Thyroid gland (tissue), 4 donors: ENCODE data around the gene EMX1. TPM values are rescaled to one million over a fixed set of nuclear protein-coding genes. Genes with fewer than 3 reads are reported as not detected.

Experiments used
- DNase-seq, 2 donors: peaks; one replicate each; pipeline ENCODE4 v3.0.0-alpha.2; 2019
- H3K27ac ChIP-seq, 3 donors: fragments of 200-600 bp; sonication (generic); 1 replicate in 2 of 3; 2 replicates in 1 of 3; pipeline ENCODE4 v1.5.1; 2016 to 2019; ENCODE audit warnings: mild to moderate bottlenecking in 1 of 3, moderate library complexity in 1 of 3
- H3K27me3 ChIP-seq: fragments of 200-600 bp; sonication (generic); one replicate; pipeline ENCODE4 v1.5.1; 2019
- H3K36me3 ChIP-seq, 2 donors: fragments of 200-600 bp; sonication (generic); one replicate each; pipeline ENCODE4 v1.5.1; 2016 to 2019
- H3K4me1 ChIP-seq, 2 donors: fragments of 200-600 bp; sonication (generic); one replicate each; pipeline ENCODE4 v1.5.1; 2017 to 2019
- H3K4me3 ChIP-seq, 3 donors: fragments of 200-600 bp; sonication (generic); replicated peaks in 1 of 3; 1 replicate in 2 of 3; 2 replicates in 1 of 3; pipeline ENCODE4 v1.5.1; 2016; ENCODE audit warnings: mild to moderate bottlenecking in 1 of 3
- H3K9me3 ChIP-seq: fragments of 200-600 bp; sonication (generic); one replicate; pipeline ENCODE4 v1.5.1; 2017
- POLR2A ChIP-seq, 2 donors: fragments of 450-650 bp; IDR thresholded peaks; one replicate each; pipeline ENCODE4 v1.6.1; 2017; ENCODE audit warnings: antibody characterized with exemption in 2 of 2, mild to moderate bottlenecking in 2 of 2, moderate library complexity in 1 of 2
- WGBS, 2 donors: methylation state at CpG; one replicate each; pipeline ENCODE4 v1.1.5; 2017; 5-methylcytosine and 5-hydroxymethylcytosine counted together
- intact Hi-C: fragments of 100-400 bp; cut with DNase I; formaldehyde crosslinking; loops from one replicate; pipeline ENCODE4 v1.15.1; 2023
- total RNA-seq, 4 donors: library from RNA; depleted of rRNA; stranded (reverse); fragments of >200 nt; gene quantifications; one replicate each; pipeline ENCODE4 v1.2.3, GENCODE V29; 2016
- TF ChIP-seq, protein P1 (sequence below), 6 experiments: fragments of 200-600 bp in 3 of 6; fragments of 450-650 bp in 3 of 6; sonication (generic) in 3 of 6; IDR thresholded peaks; one replicate each; pipeline ENCODE4 v1.5.1; 2016 to 2019; ENCODE audit warnings: antibody characterized with exemption in 6 of 6, mild to moderate bottlenecking in 2 of 6, inconsistent platforms in 1 of 6, moderate library complexity in 1 of 6

The EMX1 gene
- total RNA-seq, 4 donors from 2014 or later, result 0.22 TPM; not detected in 3

GRCh38 chr2:72936660-72937355, 19.5 kb downstream of the EMX1 start:
- Histone ChIP-seq H3K4me3 (no peak overlapping the region), H3K36me3 (no peaks in the 10 kb centered on the region), H3K27ac (no peak overlapping the region), H3K4me1 (no peaks in the 10 kb centered on the region), H3K27me3 (no peaks in the 10 kb centered on the region), H3K9me3 (no peaks in the 10 kb centered on the region)
- WGBS, 2 donors, result 58 to 80% methylated on average over 13 to 16 of the region's 19 CpGs
- intact Hi-C loops, result no loop called here
- DNase-seq, result no peak
- TF ChIP-seq, protein P1, sequence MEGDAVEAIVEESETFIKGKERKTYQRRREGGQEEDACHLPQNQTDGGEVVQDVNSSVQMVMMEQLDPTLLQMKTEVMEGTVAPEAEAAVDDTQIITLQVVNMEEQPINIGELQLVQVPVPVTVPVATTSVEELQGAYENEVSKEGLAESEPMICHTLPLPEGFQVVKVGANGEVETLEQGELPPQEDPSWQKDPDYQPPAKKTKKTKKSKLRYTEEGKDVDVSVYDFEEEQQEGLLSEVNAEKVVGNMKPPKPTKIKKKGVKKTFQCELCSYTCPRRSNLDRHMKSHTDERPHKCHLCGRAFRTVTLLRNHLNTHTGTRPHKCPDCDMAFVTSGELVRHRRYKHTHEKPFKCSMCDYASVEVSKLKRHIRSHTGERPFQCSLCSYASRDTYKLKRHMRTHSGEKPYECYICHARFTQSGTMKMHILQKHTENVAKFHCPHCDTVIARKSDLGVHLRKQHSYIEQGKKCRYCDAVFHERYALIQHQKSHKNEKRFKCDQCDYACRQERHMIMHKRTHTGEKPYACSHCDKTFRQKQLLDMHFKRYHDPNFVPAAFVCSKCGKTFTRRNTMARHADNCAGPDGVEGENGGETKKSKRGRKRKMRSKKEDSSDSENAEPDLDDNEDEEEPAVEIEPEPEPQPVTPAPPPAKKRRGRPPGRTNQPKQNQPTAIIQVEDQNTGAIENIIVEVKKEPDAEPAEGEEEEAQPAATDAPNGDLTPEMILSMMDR (IDR thresholded peaks at IDR 0.05), result no peak
- TF ChIP-seq POLR2A (IDR thresholded peaks at IDR 0.05), result no peak

DNA sequence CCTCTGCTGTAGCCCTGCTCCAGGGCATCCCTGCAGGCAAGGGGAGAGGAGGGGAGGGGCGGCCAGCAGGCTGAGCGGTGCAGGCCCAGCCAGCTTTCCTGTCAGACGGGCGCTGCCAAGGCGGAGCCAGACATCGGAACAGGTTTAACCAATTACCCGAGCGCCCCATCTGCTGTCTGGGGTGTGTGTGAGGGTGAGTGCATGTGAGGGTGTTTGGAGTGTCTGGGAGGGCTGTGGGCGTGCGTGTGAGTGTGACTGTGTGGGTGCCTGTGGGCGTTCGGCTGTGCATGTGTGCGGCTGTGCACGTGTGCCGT, 20.0 kb downstream of the EMX1 start:
- Histone ChIP-seq H3K4me1 (no peaks in the 10 kb centered on the region), H3K27me3 (no peaks in the 10 kb centered on the region), H3K9me3 (no peaks in the 10 kb centered on the region), H3K36me3 (no peaks in the 10 kb centered on the region), H3K27ac (no peak overlapping the region), H3K4me3 (no peak overlapping the region)
- DNase-seq, result no peak
- intact Hi-C loops, result no loop called here
- TF ChIP-seq POLR2A (IDR thresholded peaks at IDR 0.05), result no peak
- TF ChIP-seq, protein P1 (IDR thresholded peaks at IDR 0.05), result no peak
- 56 to 60% methylated on average over 13 to 15 of the region's 15 CpGs for WGBS, 2 donors

- DNase-seq, result no peak
- no peak for TF ChIP-seq POLR2A (IDR thresholded peaks at IDR 0.05)
- TF ChIP-seq, protein P1 (IDR thresholded peaks at IDR 0.05), result no peak
- WGBS, 2 donors, result 53 to 65% methylated on average over 5 of the region's 5 CpGs
- Histone ChIP-seq H3K27ac (no peak overlapping the region), H3K27me3 (no peaks in the 10 kb centered on the region), H3K9me3 (no peaks in the 10 kb centered on the region), H3K4me3 (no peak overlapping the region), H3K36me3 (no peaks in the 10 kb centered on the region), H3K4me1 (no peaks in the 10 kb centered on the region)
- intact Hi-C loops, result no loop called here
Observed at GRCh38 chr2:72938455-72938854, 21.1 kb downstream of the EMX1 start.

DNA sequence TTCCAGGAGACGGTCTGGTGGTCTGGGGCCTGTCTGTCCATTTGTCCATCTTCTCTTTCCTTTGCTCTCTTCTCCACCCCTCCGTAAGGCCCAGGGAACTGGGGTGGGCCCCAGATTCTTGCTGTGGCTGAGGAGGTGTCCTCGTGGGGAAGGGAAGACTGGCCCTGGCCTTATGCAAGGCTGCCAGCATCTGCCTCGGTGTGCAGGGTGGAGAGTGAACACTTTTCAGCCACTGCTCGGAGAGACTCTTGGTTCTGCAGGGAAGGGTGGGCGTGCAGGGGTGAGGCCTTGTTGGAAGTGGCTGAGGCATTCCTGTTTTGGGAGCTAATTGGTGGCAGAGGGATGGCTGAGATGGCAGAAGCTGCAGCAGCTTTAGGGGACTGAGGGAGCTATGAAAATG, 23.0 kb downstream of the EMX1 start:
- no peak overlapping the region for H3K27ac ChIP-seq
- WGBS, 2 donors, result 74 to 77% methylated on average over 6 of the region's 6 CpGs
- TF ChIP-seq POLR2A (IDR thresholded peaks at IDR 0.05), result no peak
- TF ChIP-seq, protein P1 (IDR thresholded peaks at IDR 0.05), result no peak
- H3K4me3 ChIP-seq, result no peak overlapping the region
- no peaks in the 10 kb centered on the region for H3K36me3 ChIP-seq
- H3K4me1 ChIP-seq, result no peaks in the 10 kb centered on the region
- H3K27me3 ChIP-seq, result no peaks in the 10 kb centered on the region
- no peaks in the 10 kb centered on the region for H3K9me3 ChIP-seq
- DNase-seq, result no peak
- intact Hi-C loops, result no loop called here

GRCh38 chr2:72940786-72941185, 23.5 kb downstream of the EMX1 start:
- H3K27me3 ChIP-seq, result no peaks in the 10 kb centered on the region
- H3K9me3 ChIP-seq, result no peaks in the 10 kb centered on the region
- intact Hi-C loops, result no loop called here
- no peak for TF ChIP-seq POLR2A (IDR thresholded peaks at IDR 0.05)
- TF ChIP-seq, protein P1 (IDR thresholded peaks at IDR 0.05), result no peak
- no peak for DNase-seq
- no peaks in the 10 kb centered on the region for H3K36me3 ChIP-seq
- no peaks in the 10 kb centered on the region for H3K4me1 ChIP-seq
- WGBS, 2 donors, result 53 to 74% methylated on average over 6 of the region's 6 CpGs
- H3K27ac ChIP-seq, result no peak overlapping the region
- no peak overlapping the region for H3K4me3 ChIP-seq
